ENCODE results near the gene AKAP1.

The AKAP1 gene

GRCh38 chr17:57084802-57085447 lies at the start of gene AKAP1:
Gene AKAP1, plus strand, starts transcription at chr17:57085246. Its CDS starts 20,219 bp downstream, at chr17:57105465.
- DNase-seq (ENCODE audit: low read depth), result peak; percentile 92

- no peak for DNase-seq (ENCODE audit: low read depth)
Observed at GRCh38 chr17:57035971-57036481, 49.0 kb upstream of the AKAP1 start.

GRCh38 chr17:57037411-57037810 lies 47.6 kb upstream of the AKAP1 start:
- DNase-seq (ENCODE audit: low read depth), result no peak

GRCh38 chr17:57038486-57038885 lies 46.6 kb upstream of the AKAP1 start:
- DNase-seq (ENCODE audit: low read depth), result no peak

DNA sequence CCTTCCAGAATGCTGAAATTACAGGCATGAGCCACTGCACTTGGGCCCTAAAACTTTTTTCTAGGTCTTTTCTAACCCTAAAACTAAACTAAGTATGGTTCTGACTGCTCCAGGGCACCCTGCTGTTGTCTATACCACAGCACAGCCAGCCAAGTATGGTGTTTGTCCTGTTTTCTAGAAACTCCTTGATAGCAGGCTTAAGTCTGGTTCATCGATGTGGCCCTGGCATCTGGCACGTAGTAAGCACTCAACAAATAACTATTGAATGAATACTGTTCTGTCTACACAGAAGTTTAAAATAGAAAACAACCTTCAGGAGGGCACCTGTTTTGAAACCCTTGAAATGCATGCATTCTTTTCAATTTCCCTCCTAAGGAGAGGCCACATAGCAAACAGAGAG lies 44.5 kb upstream of the AKAP1 start:
- no peak for DNase-seq (ENCODE audit: low read depth)

DNA sequence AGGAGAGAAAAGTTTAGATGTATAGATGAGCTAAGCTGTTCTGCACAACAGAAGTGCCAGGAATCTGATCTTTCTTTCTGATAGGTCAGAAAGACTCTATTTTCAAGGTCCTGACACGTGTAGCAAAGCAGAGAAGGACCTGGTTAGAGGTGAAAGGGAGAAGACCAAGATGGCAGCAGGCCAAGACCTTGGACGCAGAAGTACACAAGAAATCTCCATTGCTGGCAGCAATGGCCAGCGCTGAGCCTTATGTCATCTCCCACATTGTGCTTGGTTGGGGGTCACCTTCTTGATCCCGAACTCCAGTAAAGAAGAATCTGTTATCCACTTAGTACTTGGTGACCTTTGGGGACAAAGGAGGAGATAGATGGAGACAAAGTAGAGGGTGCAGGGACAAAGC lies 41.8 kb upstream of the AKAP1 start:
- no peak for DNase-seq (ENCODE audit: low read depth)

GRCh38 chr17:57044976-57045867 lies 39.8 kb upstream of the AKAP1 start:
- DNase-seq (ENCODE audit: low read depth), result no peak

GRCh38 chr17:57045868-57046704 lies 39.0 kb upstream of the AKAP1 start:
- no peak for DNase-seq (ENCODE audit: low read depth)

DNA sequence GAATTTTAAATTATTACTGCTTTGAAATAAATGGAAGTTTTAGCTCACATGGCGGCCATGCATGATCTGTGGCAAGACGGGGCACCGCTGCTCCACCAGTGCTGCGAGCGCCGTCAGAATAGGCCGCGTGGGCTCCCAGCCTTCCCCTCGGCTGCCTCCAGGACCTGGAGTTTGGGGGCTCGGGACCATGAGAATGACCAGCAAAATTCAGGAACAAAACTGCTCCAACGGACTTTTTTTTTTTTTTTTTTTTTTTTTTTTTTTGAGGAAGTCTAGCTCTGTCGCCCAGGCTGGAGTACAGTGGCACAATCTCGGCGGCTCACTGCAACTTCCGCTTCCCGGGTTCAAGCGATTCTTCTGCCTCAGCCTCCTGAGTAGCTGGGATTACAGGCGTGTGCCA lies 38.3 kb upstream of the AKAP1 start:
- no peak for DNase-seq (ENCODE audit: low read depth)

DNA sequence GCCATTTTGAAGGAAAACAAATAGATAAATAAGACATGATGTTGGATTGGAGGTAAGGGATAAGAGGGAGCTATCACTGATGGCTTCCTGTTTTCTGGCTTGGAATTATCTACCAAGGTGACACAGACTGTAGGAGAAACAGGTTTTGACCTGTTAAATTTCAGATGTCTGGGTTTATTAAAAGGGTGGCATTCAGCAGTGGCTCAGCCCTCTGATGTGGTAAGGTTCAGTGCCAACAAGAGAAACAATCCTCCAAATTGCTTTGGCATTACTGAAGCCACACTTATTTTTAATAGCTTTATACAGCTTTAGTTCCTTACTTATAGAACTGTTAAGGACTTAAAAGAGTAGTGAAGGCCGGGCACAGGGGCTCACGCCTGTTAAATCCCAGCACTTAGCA lies 37.0 kb upstream of the AKAP1 start:
- no peak for DNase-seq (ENCODE audit: low read depth)

DNA sequence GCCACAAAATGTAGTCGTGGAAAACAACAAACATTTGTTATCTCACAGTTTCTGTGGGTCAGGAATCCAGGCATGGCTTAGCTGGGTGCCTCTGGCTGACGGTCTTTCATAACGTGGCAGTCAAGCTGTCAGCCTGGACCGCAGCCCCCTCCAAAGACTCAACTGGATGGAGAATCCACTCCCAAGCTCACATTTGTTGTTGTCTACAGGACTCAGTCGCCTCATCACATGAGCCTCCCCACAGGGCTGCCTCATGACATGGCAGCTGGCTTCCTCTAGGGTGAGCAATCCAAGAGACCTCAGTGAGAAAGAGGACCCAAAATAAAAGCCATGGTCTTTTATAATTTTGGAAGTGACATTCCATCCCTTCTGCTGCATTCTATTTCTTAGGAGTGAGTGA lies 34.7 kb upstream of the AKAP1 start:
- no peak for DNase-seq (ENCODE audit: low read depth)

- no peak for DNase-seq (ENCODE audit: low read depth)
Observed at GRCh38 chr17:57051886-57052361, 33.1 kb upstream of the AKAP1 start.

- no peak for DNase-seq (ENCODE audit: low read depth)
Observed at GRCh38 chr17:57062865-57063264, 22.2 kb upstream of the AKAP1 start.

DNA sequence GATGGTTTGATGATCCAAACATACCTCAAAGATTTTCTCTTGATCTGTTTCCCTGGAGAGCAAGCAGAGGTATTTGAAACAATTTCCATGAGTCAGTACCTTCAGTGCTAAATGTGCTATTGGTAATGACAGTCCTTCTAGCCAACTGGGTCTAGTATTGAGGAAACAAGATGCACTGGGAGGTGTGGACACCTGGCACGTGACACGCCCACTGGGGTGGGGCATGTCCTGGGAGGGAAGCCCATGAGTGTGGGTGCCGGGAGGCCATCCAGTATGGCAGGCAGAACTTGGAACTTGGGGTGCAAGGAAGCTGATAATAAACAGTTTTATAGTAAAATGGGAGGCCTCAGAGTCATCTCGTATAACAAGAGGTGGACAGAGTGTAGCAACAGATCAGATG lies 17.9 kb upstream of the AKAP1 start:
- DNase-seq (ENCODE audit: low read depth), result no peak

DNA sequence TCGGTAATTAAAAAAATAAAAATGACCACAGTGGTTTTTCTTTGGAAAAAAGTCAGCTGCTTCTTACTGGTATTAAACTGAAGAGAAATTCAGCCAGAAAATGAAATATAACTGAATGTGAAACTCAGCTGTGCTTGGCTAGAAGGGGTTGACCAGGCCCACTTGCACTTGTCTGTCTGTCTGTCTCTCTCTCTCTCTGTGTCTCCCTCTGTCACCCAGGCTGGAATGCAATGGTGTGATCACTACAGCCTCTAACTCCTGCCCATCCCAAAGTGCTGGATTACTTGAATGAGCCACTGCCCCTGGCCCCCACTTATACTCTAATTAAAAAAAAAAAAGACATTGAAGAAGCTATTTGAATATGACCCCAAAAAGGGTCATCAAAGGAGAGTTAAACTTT lies 17.3 kb upstream of the AKAP1 start:
- no peak for DNase-seq (ENCODE audit: low read depth)

GRCh38 chr17:57068222-57068658 lies 16.8 kb upstream of the AKAP1 start:
- no peak for DNase-seq (ENCODE audit: low read depth)

DNA sequence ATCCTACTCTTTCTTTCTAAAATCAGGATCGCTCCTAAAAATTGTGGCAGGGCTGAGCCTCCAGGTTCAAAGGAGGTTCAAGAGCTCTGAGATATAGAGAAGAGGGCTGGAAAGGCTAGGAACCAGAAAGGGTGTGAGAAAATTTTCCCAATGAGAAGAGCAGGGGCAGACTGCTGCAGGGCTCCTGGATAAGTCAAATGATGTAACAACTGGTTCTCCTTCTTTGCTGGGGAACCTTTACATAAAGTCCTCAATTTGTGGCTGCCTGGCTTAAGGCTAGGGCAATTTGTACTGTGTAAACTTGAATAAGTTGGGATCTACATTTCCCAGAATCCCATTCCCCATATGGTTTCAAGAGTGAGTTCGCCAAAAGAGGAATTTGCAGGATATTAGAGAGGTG lies 16.3 kb upstream of the AKAP1 start:
- DNase-seq (ENCODE audit: low read depth), result no peak

DNA sequence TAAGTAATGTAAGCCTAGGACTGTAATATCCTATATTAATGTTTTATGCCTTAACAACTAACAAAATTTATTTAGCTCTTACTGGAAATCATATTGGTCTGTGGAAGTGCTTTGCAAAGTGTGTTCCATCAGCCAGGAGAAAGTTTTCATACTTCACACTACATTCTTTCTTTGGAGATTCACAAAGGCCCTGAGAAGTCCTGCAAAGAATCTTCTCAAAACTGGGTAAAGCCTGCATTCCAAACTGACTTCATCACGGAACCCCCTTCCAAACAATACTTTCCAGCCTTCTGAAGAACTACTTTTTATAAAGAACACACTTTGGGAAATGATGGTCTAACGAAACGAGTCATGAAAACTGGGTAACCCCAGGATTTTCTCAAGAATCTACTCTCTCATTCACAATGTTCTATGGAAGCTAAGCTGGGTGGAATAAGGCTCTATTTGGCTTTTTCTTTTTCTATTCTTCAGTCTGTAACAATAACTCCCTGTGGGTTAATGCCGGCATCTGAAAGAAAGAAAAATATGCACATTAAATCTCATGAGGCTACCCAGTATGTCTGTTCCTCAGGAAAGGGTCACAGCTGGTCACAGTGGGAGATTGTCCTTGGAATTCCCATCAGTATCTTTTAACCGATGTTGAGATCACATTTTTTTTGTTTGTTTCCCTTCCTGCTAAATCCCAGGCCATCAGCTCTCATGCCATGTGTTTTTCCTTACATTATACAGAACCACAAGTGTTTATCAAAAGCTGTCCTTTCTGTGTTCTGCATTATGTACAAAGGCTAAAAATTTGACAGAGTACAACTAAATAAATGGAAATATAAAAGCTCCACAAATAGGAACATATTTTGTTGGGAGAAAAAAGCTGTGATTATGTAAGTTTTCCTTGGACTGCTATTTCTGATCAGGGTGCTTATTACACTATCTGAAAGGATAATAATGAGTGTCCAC lies 12.8 kb upstream of the AKAP1 start:
- no peak for DNase-seq (ENCODE audit: low read depth)

GRCh38 chr17:57073626-57074025 lies 11.4 kb upstream of the AKAP1 start:
- no peak for DNase-seq (ENCODE audit: low read depth)

DNA sequence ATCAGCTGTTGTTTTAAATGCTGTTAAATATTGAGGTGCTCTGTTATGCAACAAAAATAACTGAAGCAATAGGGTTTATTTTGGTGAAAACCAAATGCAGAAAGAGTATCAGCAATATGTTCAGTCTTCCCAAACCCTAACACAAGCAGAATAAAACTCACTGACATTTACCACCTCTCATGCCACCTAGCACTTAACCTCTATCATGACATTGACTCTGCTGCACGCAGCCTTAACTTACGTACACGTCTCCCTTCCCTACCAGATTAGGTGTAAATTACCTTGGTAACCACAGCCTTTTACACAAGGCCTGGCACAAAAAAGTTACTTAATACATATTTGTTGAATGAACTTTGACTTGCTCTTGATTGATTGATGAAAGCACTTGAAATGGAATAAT lies 9.9 kb upstream of the AKAP1 start:
- DNase-seq (ENCODE audit: low read depth), result no peak

GRCh38 chr17:57075785-57076184 lies 9.3 kb upstream of the AKAP1 start:
- DNase-seq (ENCODE audit: low read depth), result no peak

Data from fibroblast of gingiva (primary cell).